Liver (tissue), 10 donors: ENCODE data around the gene CPLANE1. TPM values are rescaled to one million over a fixed set of nuclear protein-coding genes. Genes with fewer than 3 reads are reported as not detected.

Experiments used
- DNase-seq: peaks from one replicate; pipeline ENCODE4 v3.0.0-alpha.2; 2017; ENCODE audit warnings: low spot score
- H3K27ac ChIP-seq, 2 donors: one replicate each; pipeline ENCODE4 v1.7.0; 2013; ENCODE audit warnings: inconsistent platforms in 2 of 2, low read length in 2 of 2, control low read depth in 1 of 2, low read depth in 1 of 2, mild to moderate bottlenecking in 1 of 2
- H3K27me3 ChIP-seq, 4 donors: one replicate each; pipeline versions ENCODE4 v1.6.1 to v1.7.0; 2013; ENCODE audit warnings: low read length in 3 of 4, inconsistent platforms in 1 of 4, mild to moderate bottlenecking in 1 of 4, moderate library complexity in 1 of 4; ENCODE audit not compliant: control insufficient read depth in 4 of 4, insufficient read depth in 4 of 4
- H3K36me3 ChIP-seq, 4 donors: one replicate each; pipeline versions ENCODE4 v1.6.1 to v1.7.0; 2013; ENCODE audit warnings: low read length in 3 of 4, mild to moderate bottlenecking in 3 of 4, low read depth in 1 of 4, moderate library complexity in 1 of 4; ENCODE audit not compliant: control insufficient read depth in 4 of 4, insufficient read depth in 3 of 4
- H3K4me1 ChIP-seq, 4 donors: one replicate each; pipeline versions ENCODE4 v1.6.1 to v1.7.0; 2013; ENCODE audit warnings: low read length in 3 of 4, mild to moderate bottlenecking in 3 of 4, moderate library complexity in 1 of 4; ENCODE audit not compliant: control insufficient read depth in 4 of 4, insufficient read depth in 4 of 4
- H3K4me3 ChIP-seq, 3 donors: one replicate each; pipeline versions ENCODE4 v1.6.1 to v1.7.0; 2013; ENCODE audit warnings: low read length in 3 of 3, control low read depth in 1 of 3, low read depth in 1 of 3, mild to moderate bottlenecking in 1 of 3
- H3K9ac ChIP-seq, 2 donors: one replicate each; pipeline ENCODE4 v1.7.0; 2013; ENCODE audit warnings: low read length in 2 of 2, mild to moderate bottlenecking in 2 of 2, moderate library complexity in 2 of 2, control low read depth in 1 of 2, low read depth in 1 of 2
- H3K9me3 ChIP-seq, 4 donors: one replicate each; pipeline versions ENCODE4 v1.6.1 to v1.7.0; 2013; ENCODE audit warnings: low read length in 3 of 4; ENCODE audit not compliant: control insufficient read depth in 4 of 4
- FOXA1 ChIP-seq: IDR thresholded peaks from 2 replicates; pipeline ENCODE4 v1.6.1; 2016; ENCODE audit warnings: antibody characterized with exemption
- FOXA2 ChIP-seq: IDR thresholded peaks from 2 replicates; pipeline ENCODE4 v1.6.1; 2016; ENCODE audit warnings: antibody characterized with exemption
- HNF4A ChIP-seq, 2 donors: conservative IDR thresholded peaks; 2 replicates each; pipeline ENCODE4 v1.6.1; 2016; ENCODE audit warnings: antibody characterized with exemption in 2 of 2, mild to moderate bottlenecking in 2 of 2
- HNF4G ChIP-seq: IDR thresholded peaks from 2 replicates; pipeline ENCODE4 v1.6.1; 2016; ENCODE audit warnings: antibody characterized with exemption
- JUND ChIP-seq, 2 donors: IDR thresholded peaks; 2 replicates each; pipeline ENCODE4 v1.6.1; 2016; ENCODE audit warnings: antibody characterized with exemption in 2 of 2
- RAD21 ChIP-seq, 2 donors: IDR thresholded peaks; 2 replicates each; pipeline ENCODE4 v1.6.1; 2016; ENCODE audit warnings: antibody characterized with exemption in 2 of 2, mild to moderate bottlenecking in 2 of 2
- RXRA ChIP-seq, 2 donors: IDR thresholded peaks; 2 replicates each; pipeline ENCODE4 v1.6.1; 2017 to 2018; ENCODE audit warnings: antibody characterized with exemption in 2 of 2, mild to moderate bottlenecking in 1 of 2
- SP1 ChIP-seq: IDR thresholded peaks from 2 replicates; pipeline ENCODE4 v1.6.1; 2018; ENCODE audit warnings: antibody characterized with exemption, mild to moderate bottlenecking
- TAF1 ChIP-seq: conservative IDR thresholded peaks from 2 replicates; pipeline ENCODE4 v1.6.1; 2016; ENCODE audit warnings: antibody characterized with exemption, mild to moderate bottlenecking
- YY1 ChIP-seq: IDR thresholded peaks from 2 replicates; pipeline ENCODE4 v1.6.1; 2016; ENCODE audit warnings: antibody characterized with exemption, mild to moderate bottlenecking
- WGBS: extraction: QIAGEN DNeasy Blood & Tissue Kit; methylation state at CpG from one replicate; pipeline ENCODE4 v1.1.7; 2013; 5-methylcytosine and 5-hydroxymethylcytosine counted together
- polyA plus RNA-seq, 2 donors: library from polyadenylated mRNA; stranded (reverse) in 1 of 2; unstranded in 1 of 2; fragments of 200-250 nt in 1 of 2; fragments of >200 nt in 1 of 2; fragmentation: Nextera tagmentation in 1 of 2; extraction: Ambion mirVana in 1 of 2; gene quantifications; one replicate each; pipeline versions ENCODE4 v1.2.1 to v1.2.3, GENCODE V29; 2013 to 2015
- small RNA-seq: library from RNA; depleted of rRNA; stranded (forward); fragments of <200 nt; gene quantifications from one replicate; pipeline ENCODE3, GENCODE V24; 2014
- total RNA-seq, 2 donors: library from RNA; depleted of rRNA; stranded (reverse); fragments of >200 nt; gene quantifications; one replicate each; pipeline ENCODE4 v1.2.3, GENCODE V29; 2014
- TF ChIP-seq, protein P1 (sequence below): IDR thresholded peaks from 2 replicates; pipeline ENCODE4 v1.6.1; 2016; ENCODE audit warnings: antibody characterized with exemption, mild to moderate bottlenecking
- TF ChIP-seq, protein P2 (sequence below): IDR thresholded peaks from 2 replicates; pipeline ENCODE4 v1.6.1; 2016; ENCODE audit warnings: antibody characterized with exemption
- donor health status: healthy.
- donor health status: healthy.
- donor health status: healthy.
- donor health status: healthy.
- donor health status: healthy.

CPLANE1 gene
- total and polyA plus RNA-seq, 4 donors, result 0.75 to 11.6 (median 3.8) TPM

DNA sequence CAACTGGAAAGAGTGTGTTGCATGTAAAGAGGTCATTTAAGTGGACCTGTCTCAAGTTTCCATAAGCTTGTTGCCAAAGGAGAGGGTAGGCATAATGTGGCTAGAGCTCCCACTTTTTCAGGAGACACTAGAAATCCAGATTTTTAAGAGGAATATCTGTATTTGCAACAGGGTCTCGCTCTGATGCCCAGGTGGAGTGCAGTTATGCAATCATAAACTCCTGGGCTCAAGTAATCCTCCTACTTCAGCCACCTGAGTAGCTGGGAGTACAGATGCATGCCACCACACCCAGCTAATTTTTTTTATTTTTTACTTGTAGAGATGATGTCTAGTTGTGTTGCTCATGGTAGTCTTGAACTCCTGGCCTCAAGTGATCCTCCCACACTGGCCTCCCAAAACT is 189.1 kb downstream of the CPLANE1 start:
- WGBS, result 95% methylated on average over 1 of the region's 1 CpG

DNA sequence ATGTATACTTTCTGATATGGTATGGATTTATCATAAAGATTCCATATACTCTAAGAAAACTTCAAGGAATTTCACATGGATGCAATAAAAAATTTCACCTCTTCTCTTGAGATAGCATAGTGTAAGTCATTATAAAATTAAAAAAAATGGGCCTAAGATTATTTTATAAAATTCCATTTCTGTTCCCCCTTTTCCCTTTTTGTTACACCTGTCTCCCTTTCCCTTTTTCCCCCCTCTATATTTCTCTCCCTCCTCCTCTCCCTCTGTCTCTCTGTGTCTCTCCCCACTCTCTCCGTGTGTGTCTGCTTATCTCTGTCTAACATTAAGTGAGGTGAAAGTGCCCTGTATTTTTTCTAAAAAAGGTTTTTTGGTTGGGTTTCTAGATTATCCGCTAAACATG is 192.4 kb downstream of the CPLANE1 start:
- H3K4me3 ChIP-seq, result no peak overlapping the region
- no peaks in the 10 kb centered on the region for H3K4me1 ChIP-seq
- no peaks in the 10 kb centered on the region for H3K9me3 ChIP-seq
- H3K36me3 ChIP-seq, result peaks cover 3 to 58% (median 43%) of the 10 kb centered on the region in 4 donors
- H3K27ac ChIP-seq, result no peak overlapping the region
- WGBS, result 95% methylated on average over 2 of the region's 2 CpGs
- H3K27me3 ChIP-seq, result no peaks in the 10 kb centered on the region
- no peak for DNase-seq
- H3K9ac ChIP-seq, result no peak overlapping the region
- no peak for TF ChIP-seq YY1
- TF ChIP-seq FOXA2, result no peak
- TF ChIP-seq, protein P1, sequence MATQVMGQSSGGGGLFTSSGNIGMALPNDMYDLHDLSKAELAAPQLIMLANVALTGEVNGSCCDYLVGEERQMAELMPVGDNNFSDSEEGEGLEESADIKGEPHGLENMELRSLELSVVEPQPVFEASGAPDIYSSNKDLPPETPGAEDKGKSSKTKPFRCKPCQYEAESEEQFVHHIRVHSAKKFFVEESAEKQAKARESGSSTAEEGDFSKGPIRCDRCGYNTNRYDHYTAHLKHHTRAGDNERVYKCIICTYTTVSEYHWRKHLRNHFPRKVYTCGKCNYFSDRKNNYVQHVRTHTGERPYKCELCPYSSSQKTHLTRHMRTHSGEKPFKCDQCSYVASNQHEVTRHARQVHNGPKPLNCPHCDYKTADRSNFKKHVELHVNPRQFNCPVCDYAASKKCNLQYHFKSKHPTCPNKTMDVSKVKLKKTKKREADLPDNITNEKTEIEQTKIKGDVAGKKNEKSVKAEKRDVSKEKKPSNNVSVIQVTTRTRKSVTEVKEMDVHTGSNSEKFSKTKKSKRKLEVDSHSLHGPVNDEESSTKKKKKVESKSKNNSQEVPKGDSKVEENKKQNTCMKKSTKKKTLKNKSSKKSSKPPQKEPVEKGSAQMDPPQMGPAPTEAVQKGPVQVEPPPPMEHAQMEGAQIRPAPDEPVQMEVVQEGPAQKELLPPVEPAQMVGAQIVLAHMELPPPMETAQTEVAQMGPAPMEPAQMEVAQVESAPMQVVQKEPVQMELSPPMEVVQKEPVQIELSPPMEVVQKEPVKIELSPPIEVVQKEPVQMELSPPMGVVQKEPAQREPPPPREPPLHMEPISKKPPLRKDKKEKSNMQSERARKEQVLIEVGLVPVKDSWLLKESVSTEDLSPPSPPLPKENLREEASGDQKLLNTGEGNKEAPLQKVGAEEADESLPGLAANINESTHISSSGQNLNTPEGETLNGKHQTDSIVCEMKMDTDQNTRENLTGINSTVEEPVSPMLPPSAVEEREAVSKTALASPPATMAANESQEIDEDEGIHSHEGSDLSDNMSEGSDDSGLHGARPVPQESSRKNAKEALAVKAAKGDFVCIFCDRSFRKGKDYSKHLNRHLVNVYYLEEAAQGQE, result no peak

More for the DNA sequence above, 189.1 kb downstream of the CPLANE1 start:
- no peaks in the 10 kb centered on the region for H3K4me1 ChIP-seq
- no peak overlapping the region for H3K9ac ChIP-seq
- H3K27me3 ChIP-seq, result no peaks in the 10 kb centered on the region
- H3K27ac ChIP-seq, result no peak overlapping the region
- TF ChIP-seq HNF4G (no peak), FOXA2 (no peak), TAF1 (no peak), JUND (IDR thresholded peaks at IDR 0.05) (no peak), FOXA1 (no peak), HNF4A (conservative IDR thresholded peaks at IDR 0.05) (no peak), SP1 (no peak), YY1 (no peak), RAD21 (IDR thresholded peaks at IDR 0.05) (no peak), RXRA (IDR thresholded peaks at IDR 0.05) (no peak)
- TF ChIP-seq, protein P1, result no peak
- TF ChIP-seq, protein P2, sequence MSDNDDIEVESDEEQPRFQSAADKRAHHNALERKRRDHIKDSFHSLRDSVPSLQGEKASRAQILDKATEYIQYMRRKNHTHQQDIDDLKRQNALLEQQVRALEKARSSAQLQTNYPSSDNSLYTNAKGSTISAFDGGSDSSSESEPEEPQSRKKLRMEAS, result no peak
- no peaks in the 10 kb centered on the region for H3K9me3 ChIP-seq
- DNase-seq, result no peak
- H3K4me3 ChIP-seq, result no peak overlapping the region
- H3K36me3 ChIP-seq, result peaks cover 4 to 55% (median 33%) of the 10 kb centered on the region in 4 donors

Small RNA genes lying within 50 kb of the gene (small RNA-seq; reads per million reads assigned to genes)
- not detected for gene C8orf59P2

Other genes with a start within 250 kb of the CPLANE1 start
- 10 to 100 TPM; 13.1 to 29.6 TPM for gene NUP155, start 121.7 kb upstream of the CPLANE1 start, total RNA-seq
- 1 to 10 TPM; 2.9 to 3.0 TPM for gene NUP155, start 121.7 kb upstream of the CPLANE1 start, polyA plus RNA-seq
- 10 to 100 TPM; 11.3 to 17.7 TPM for gene WDR70, start 129.9 kb upstream of the CPLANE1 start, total RNA-seq
- gene WDR70, start 129.9 kb upstream of the CPLANE1 start, polyA plus RNA-seq, result 10 to 100 TPM in 1 of 2 donors, 1 to 10 TPM in 1; 4.0 to 17.7 TPM